Astrocyte of the spinal cord (primary cell): ENCODE results near the gene GPAM.

Experiments used
- DNase-seq: peaks from one replicate; pipeline ENCODE4 v3.0.0; 2011; ENCODE audit warnings: low read depth, low spot score
- H3K4me3 ChIP-seq: 2 replicates; pipeline ENCODE4 v1.5.1; 2011; ENCODE audit warnings: low read depth, mild to moderate bottlenecking, low read length, moderate library complexity
- CTCF ChIP-seq: IDR thresholded peaks from 2 replicates; pipeline ENCODE4 v1.5.1; 2012; ENCODE audit warnings: low read depth, mild to moderate bottlenecking, low read length, inconsistent platforms
- in situ Hi-C: cut with HindIII; loops from 2 replicates; pipeline ENCODE4 v1.10.0; 2017; ENCODE audit warnings: low sequenced_read_pairs

Gene GPAM

DNA sequence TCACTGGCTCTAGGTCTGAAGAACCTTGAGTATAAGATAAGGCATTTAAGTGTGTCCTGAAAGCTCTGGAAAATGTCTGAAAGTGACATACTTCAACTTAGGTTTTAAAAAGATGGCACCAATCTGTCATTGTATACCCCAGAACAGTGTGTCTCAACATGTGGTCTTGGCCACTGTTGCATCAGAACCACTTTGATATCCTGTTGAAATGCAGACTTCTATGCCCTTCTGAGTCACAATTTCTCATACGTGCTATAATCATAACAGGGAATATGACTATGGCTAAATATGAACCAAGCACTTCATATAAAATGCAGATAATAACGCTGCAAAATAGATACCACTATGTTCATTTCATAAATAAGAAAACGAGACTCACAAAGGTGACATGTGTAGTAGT is 38.0 kb upstream of the GPAM start:
- in situ Hi-C loops = no loop called here
- no peak for TF ChIP-seq CTCF
- H3K4me3 ChIP-seq = no peak overlapping the region
- DNase-seq = no peak

DNA sequence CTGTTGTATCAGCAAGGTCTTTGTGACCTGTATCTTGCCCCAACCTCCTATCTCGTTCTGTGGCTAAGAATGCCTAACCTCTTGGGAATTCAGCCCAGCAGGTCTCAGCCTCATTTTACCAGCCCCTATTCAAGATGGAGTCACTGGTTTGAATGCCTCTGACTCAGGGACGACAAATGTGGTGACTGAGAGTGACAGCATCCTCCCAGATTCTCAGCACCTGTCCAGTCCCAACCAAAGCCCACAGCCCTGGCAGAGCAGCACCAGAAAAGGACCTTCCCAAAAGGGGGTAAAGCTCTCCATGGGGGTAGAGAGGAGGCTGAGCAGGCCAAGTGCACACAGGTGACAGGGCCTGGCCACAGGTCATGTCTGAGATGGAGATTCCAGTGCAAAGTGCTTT is 35.4 kb upstream of the GPAM start:
- no peak overlapping the region for H3K4me3 ChIP-seq
- in situ Hi-C loops = no loop called here
- no peak for TF ChIP-seq CTCF
- DNase-seq = no peak

DNA sequence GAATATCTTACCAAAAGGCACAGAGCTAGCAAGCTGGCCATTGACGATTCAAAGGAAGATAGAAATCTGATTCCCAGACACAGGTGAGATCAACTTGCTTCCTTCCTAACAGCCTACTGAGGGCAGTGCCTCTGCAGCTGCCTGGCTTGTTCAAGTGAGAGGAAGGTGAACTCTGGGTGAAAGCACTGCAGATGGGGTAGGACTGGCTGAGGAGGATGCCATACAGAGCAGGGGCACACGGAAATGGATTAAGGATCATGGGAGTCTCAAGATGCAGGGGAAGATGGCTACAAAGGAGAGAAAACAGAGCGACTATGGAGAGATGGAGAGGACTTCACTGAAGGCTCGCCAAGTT is 34.4 kb upstream of the GPAM start:
- no peak overlapping the region for H3K4me3 ChIP-seq
- DNase-seq = no peak
- in situ Hi-C loops = no loop called here
- no peak for TF ChIP-seq CTCF

DNA sequence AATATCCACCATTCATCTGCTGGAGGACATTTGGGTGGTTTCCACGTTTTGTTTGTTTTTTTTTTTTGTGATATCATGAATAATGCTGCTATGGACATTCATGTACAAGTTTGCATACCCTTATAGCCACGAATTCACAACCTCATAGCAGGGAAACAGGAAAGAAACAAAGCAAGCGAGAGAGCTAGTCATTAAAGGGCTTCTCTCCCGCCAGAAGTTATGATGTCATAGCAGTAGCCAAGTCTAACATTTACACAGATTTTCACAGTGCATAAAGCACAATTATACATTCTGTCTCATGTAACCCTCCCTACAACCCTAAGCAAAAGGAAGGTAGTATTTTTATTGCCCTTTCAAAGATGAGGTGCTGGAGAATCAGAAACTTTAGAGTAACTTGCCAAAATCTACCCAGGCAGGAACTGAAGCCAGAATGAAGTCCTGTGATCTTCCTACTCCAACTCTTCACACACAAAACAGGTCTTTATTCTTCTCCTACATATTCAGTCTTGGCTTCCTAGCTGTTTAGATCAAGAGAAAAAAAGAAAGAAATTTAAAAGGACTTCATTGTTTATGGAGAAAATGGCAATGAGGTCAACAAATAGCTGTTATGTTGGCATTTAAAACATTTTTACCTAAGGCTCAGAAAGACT is 33.9 kb upstream of the GPAM start:
- no peak for TF ChIP-seq CTCF
- no peak for DNase-seq
- no peak overlapping the region for H3K4me3 ChIP-seq
- in situ Hi-C loops = no loop called here

GRCh38 chr10:112216966-112217365 is 33.4 kb upstream of the GPAM start:
- DNase-seq = no peak
- in situ Hi-C loops = no loop called here
- TF ChIP-seq CTCF = no peak

DNA sequence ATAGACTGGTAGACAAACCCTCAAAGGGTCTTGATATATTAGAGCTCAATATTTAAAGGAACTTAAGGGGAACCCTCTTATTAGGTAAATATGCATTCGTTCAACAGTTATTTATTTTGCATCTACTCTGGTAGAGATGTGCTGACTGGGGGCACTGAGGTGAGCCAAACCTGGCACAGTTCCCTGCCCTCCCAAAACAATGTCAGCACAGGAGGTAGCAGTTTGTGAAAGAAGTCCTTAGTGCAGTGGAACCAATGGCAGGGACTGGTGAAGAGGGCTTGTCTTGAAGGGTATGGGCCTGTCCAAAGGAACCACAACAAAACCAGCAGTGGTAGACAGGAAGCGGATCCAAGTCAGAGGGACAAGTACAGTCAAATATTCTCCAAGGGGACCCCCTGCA is 32.6 kb upstream of the GPAM start:
- no peak overlapping the region for H3K4me3 ChIP-seq
- TF ChIP-seq CTCF = no peak
- in situ Hi-C loops = no loop called here
- no peak for DNase-seq

More at GRCh38 chr10:112216966-112217365, 33.4 kb upstream of the GPAM start:
- no peak overlapping the region for H3K4me3 ChIP-seq

DNA sequence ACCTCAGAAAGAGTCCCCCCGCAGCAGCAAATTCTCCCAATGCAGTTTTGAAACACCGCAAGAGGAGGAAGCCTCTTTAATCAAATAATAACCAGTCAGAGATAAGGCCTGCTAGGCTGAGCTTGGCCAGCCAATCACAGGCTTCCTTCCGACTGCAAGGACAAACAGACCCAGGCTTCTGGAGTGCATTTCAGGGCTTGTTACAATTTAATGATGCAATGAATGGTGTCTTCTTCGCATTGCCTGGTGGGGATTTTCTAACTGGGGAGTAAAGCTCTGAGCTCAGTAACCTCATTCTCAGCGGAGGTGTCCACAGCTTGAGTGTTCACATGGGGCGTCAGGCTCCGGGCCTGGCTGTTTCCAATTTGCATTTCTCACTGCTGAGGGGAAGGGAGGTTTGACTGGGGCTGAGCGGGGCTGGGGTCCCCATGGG is 31.8 kb upstream of the GPAM start:
- in situ Hi-C loops = no loop called here
- no peak for DNase-seq

More for the DNA sequence above, 31.8 kb upstream of the GPAM start:
- H3K4me3 ChIP-seq = no peak overlapping the region
- TF ChIP-seq CTCF = no peak
